Measurements from ENCODE around the gene NAV2.

The NAV2 gene

DNA sequence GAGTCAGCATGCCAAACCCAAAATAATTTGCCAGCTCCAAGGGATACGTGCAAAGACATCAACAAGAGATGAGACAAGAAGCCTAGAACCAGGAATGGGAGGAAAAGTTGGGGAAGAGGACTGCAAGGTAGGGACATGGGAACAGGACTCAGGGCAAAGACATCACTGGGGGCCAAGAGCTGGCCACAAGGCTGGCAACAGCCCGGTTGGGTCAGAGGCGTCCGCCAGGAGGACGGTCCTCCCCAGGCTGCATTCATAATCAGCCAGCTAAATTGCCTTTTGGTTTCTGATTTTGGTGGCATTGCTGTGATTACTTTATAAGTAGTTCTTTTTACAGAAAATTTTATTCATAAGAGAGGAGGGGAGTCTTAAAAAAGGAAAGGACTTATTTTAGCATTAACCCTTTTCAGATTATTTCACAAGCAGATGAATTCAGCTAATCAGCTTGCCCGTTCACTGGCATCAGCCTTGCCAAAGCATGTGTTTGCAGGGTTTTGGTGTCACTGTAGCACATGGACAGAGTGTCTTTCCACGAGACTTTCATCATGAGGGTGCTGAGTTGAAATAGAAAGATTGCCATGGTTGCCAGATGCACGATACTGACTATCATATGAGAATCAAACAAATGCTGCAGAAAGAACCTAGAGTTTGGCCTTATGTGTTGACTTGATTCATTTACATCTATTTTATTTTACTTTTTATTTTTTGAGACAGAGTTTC lies 23.2 kb upstream of the NAV2 start:
- Histone ChIP-seq H3K9ac (ENCODE audit: low read depth in 1 of 2, low read length in 2 of 2) (no peak overlapping the region), H3K4me3 (ENCODE audit: low read length in 2 of 2) (no peak overlapping the region), H3K36me3 (ENCODE audit: control insufficient read depth in 2 of 2, insufficient read depth in 2 of 2, low read length in 2 of 2) (no peaks in the 10 kb centered on the region), H3K9me3 (ENCODE audit: control insufficient read depth in 2 of 2, low read length in 2 of 2) (no peaks in the 10 kb centered on the region), H3K27ac (ENCODE audit: low read depth in 2 of 2, low read length in 2 of 2) (no peak overlapping the region), H3K27me3 (ENCODE audit: control insufficient read depth in 2 of 2, insufficient read depth in 2 of 2, low read length in 2 of 2) (no peaks in the 10 kb centered on the region), H3K4me1 (ENCODE audit: control insufficient read depth in 2 of 2, insufficient read depth in 2 of 2, low read length in 2 of 2) (no peaks in the 10 kb centered on the region)

DNA sequence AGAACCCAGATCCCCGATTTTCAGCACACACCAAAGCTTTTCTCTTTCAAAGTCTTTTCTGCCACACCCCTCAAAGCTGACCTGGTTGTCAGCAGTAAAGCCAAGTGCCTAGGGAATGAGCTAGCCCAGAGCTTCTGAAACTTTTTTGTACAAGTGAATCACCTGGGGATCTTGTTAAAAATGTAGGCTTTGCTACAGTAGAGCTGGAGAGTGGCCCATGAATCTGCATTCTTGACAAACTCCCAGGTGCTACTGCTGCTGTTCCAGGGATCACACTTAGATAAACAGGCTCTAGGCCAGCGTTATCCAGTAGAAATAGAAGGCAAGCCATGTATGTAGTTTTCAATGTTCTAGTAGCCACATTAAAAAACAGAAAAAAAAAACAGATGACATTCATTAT lies 21.8 kb upstream of the NAV2 start:
- no peak overlapping the region for H3K4me3 ChIP-seq (ENCODE audit: low read length in 2 of 2)
- no peak overlapping the region for H3K9ac ChIP-seq (ENCODE audit: low read depth in 1 of 2, low read length in 2 of 2)
- H3K27ac ChIP-seq (ENCODE audit: low read depth in 2 of 2, low read length in 2 of 2) = no peak overlapping the region
- H3K9me3 ChIP-seq (ENCODE audit: control insufficient read depth in 2 of 2, low read length in 2 of 2) = no peaks in the 10 kb centered on the region
- no peaks in the 10 kb centered on the region for H3K4me1 ChIP-seq (ENCODE audit: control insufficient read depth in 2 of 2, insufficient read depth in 2 of 2, low read length in 2 of 2)
- no peaks in the 10 kb centered on the region for H3K27me3 ChIP-seq (ENCODE audit: control insufficient read depth in 2 of 2, insufficient read depth in 2 of 2, low read length in 2 of 2)
- H3K36me3 ChIP-seq (ENCODE audit: control insufficient read depth in 2 of 2, insufficient read depth in 2 of 2, low read length in 2 of 2) = no peaks in the 10 kb centered on the region

DNA sequence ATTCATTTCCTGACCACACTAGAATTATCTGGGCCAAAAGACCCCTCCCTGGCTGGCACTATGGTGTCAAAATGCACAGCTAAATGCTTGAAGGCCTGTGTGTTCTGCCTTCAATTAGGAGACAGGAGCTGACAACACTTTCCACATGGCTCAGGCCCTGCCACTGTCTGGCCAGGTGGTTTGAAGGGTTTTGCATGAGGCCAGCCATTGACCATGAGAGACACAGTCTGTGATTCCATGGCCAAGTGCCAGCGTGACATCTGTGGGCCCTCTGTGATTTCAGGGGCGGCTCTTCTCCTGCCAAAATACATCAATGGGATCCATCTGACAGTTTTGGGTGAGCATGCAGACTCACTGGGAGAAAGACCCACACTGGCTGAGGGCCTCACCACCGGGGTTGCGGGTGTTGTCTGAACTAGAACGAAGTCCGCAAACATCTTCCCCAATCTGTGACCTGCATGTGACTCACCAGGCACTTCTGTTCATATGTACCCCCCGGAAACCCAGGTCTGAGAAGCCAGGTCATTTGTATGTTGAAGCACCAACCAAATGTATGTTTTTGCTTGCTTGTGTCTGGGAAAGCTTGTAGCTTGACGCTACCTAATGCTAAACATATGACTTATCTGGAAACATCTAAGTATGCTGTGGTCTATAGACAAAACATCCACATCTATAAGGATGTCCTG lies 20.7 kb upstream of the NAV2 start:
- no peaks in the 10 kb centered on the region for H3K9me3 ChIP-seq (ENCODE audit: control insufficient read depth in 2 of 2, low read length in 2 of 2)
- H3K4me3 ChIP-seq (ENCODE audit: low read length in 2 of 2) = no peak overlapping the region
- H3K27me3 ChIP-seq (ENCODE audit: control insufficient read depth in 2 of 2, insufficient read depth in 2 of 2, low read length in 2 of 2) = no peaks in the 10 kb centered on the region
- no peaks in the 10 kb centered on the region for H3K36me3 ChIP-seq (ENCODE audit: control insufficient read depth in 2 of 2, insufficient read depth in 2 of 2, low read length in 2 of 2)
- H3K4me1 ChIP-seq (ENCODE audit: control insufficient read depth in 2 of 2, insufficient read depth in 2 of 2, low read length in 2 of 2) = no peaks in the 10 kb centered on the region
- H3K27ac ChIP-seq (ENCODE audit: low read depth in 2 of 2, low read length in 2 of 2) = no peak overlapping the region
- no peak overlapping the region for H3K9ac ChIP-seq (ENCODE audit: low read depth in 1 of 2, low read length in 2 of 2)

DNA sequence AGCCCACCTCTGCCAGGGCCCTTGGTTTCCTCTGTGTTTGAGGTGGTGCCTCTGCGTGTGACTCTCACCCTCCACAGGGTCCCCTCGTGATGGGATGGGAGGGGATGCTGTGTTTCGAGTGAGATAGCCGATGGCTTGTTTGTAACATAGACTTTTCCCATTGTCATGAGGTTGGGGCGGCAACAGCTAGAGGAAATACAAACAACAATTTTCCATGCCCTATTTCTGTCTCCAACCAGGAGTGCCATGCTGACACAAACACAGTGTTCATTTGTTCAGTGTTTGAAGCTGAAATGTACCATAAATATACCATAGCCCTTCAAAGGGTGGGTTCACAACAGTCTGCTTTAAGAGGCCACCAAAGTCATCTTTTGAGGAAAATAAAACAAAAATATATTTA lies 19.5 kb upstream of the NAV2 start:
- no peaks in the 10 kb centered on the region for H3K4me1 ChIP-seq (ENCODE audit: control insufficient read depth in 2 of 2, insufficient read depth in 2 of 2, low read length in 2 of 2)
- no peaks in the 10 kb centered on the region for H3K27me3 ChIP-seq (ENCODE audit: control insufficient read depth in 2 of 2, insufficient read depth in 2 of 2, low read length in 2 of 2)
- no peak overlapping the region for H3K9ac ChIP-seq (ENCODE audit: low read depth in 1 of 2, low read length in 2 of 2)
- H3K27ac ChIP-seq (ENCODE audit: low read depth in 2 of 2, low read length in 2 of 2) = no peak overlapping the region
- no peaks in the 10 kb centered on the region for H3K9me3 ChIP-seq (ENCODE audit: control insufficient read depth in 2 of 2, low read length in 2 of 2)
- no peaks in the 10 kb centered on the region for H3K36me3 ChIP-seq (ENCODE audit: control insufficient read depth in 2 of 2, insufficient read depth in 2 of 2, low read length in 2 of 2)
- no peak overlapping the region for H3K4me3 ChIP-seq (ENCODE audit: low read length in 2 of 2)

DNA sequence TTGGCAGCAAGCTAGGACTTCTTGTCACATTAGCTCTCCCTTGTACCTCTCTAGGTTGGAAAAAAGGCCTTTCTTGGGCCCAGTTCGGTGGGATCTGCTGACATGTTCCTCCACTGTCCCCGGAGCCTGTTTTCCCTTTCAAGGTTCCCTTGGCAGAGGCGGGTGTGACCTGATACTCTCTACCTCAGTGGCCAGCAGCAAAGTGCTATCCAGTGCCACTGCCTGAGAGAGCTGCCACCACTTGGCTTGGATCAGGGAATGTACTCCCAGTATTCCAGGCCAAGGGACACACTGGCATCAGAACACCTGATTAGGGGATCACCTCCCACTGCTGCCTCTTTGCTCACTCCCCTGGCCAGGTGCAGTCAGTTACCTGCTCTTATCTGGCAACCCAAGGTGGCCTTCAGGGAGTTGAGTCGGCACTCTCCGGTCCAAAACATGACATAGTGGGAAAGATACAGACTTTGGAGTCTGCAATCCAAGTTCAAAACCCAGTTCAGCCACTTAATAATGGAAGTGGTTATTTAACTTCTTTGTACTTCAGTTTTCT lies 17.8 kb upstream of the NAV2 start:
- Histone ChIP-seq H3K4me1 (ENCODE audit: control insufficient read depth in 2 of 2, insufficient read depth in 2 of 2, low read length in 2 of 2) (no peaks in the 10 kb centered on the region), H3K27me3 (ENCODE audit: control insufficient read depth in 2 of 2, insufficient read depth in 2 of 2, low read length in 2 of 2) (no peaks in the 10 kb centered on the region), H3K9me3 (ENCODE audit: control insufficient read depth in 2 of 2, low read length in 2 of 2) (no peaks in the 10 kb centered on the region), H3K27ac (ENCODE audit: low read depth in 2 of 2, low read length in 2 of 2) (no peak overlapping the region), H3K36me3 (ENCODE audit: control insufficient read depth in 2 of 2, insufficient read depth in 2 of 2, low read length in 2 of 2) (no peaks in the 10 kb centered on the region), H3K9ac (ENCODE audit: low read depth in 1 of 2, low read length in 2 of 2) (no peak overlapping the region), H3K4me3 (ENCODE audit: low read length in 2 of 2) (no peak overlapping the region)

DNA sequence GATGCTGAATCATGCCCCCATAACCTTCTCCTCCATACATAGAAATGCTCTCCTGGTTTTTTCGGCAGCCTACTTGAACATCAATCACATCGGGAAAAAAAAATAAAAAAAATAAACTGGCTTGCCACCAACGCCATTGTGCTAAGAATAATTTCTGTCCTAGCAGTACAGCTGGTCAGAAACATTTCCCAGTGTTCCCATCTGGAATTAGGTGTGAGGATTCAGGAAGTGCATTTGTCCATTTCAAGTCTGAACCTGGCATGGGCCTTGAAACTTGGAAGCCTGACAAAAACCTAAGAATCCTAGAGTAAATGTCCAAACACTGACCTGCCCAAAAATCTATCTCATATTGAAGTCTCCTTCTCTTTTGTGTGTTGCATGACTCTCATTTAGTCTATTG lies 16.6 kb upstream of the NAV2 start:
- Histone ChIP-seq H3K27me3 (ENCODE audit: control insufficient read depth in 2 of 2, insufficient read depth in 2 of 2, low read length in 2 of 2) (no peaks in the 10 kb centered on the region), H3K27ac (ENCODE audit: low read depth in 2 of 2, low read length in 2 of 2) (no peak overlapping the region), H3K4me3 (ENCODE audit: low read length in 2 of 2) (no peak overlapping the region), H3K4me1 (ENCODE audit: control insufficient read depth in 2 of 2, insufficient read depth in 2 of 2, low read length in 2 of 2) (no peaks in the 10 kb centered on the region), H3K36me3 (ENCODE audit: control insufficient read depth in 2 of 2, insufficient read depth in 2 of 2, low read length in 2 of 2) (no peaks in the 10 kb centered on the region), H3K9me3 (ENCODE audit: control insufficient read depth in 2 of 2, low read length in 2 of 2) (no peaks in the 10 kb centered on the region), H3K9ac (ENCODE audit: low read depth in 1 of 2, low read length in 2 of 2) (no peak overlapping the region)

DNA sequence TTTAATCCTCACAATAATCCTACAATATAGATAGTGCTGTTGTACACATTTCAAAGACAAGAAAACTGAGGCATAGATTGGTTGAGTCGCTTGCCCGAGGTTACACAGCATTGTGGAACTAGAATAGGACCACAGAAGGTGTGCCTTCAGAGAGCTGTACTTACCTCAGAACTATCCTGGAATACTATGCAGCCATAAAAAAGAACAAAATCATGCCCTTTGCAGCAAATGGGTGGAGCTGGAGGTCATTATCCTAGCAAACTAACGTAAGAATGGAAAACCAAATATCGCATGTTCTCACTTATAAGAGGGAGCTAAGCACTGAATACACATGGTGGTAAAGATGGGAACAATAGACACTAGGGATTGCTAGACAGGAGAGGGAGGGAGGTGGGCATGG lies 15.7 kb upstream of the NAV2 start:
- no peaks in the 10 kb centered on the region for H3K4me1 ChIP-seq (ENCODE audit: control insufficient read depth in 2 of 2, insufficient read depth in 2 of 2, low read length in 2 of 2)
- no peak overlapping the region for H3K27ac ChIP-seq (ENCODE audit: low read depth in 2 of 2, low read length in 2 of 2)
- no peaks in the 10 kb centered on the region for H3K36me3 ChIP-seq (ENCODE audit: control insufficient read depth in 2 of 2, insufficient read depth in 2 of 2, low read length in 2 of 2)
- H3K9ac ChIP-seq (ENCODE audit: low read depth in 1 of 2, low read length in 2 of 2) = no peak overlapping the region
- H3K27me3 ChIP-seq (ENCODE audit: control insufficient read depth in 2 of 2, insufficient read depth in 2 of 2, low read length in 2 of 2) = no peaks in the 10 kb centered on the region
- H3K9me3 ChIP-seq (ENCODE audit: control insufficient read depth in 2 of 2, low read length in 2 of 2) = no peaks in the 10 kb centered on the region
- no peak overlapping the region for H3K4me3 ChIP-seq (ENCODE audit: low read length in 2 of 2)

DNA sequence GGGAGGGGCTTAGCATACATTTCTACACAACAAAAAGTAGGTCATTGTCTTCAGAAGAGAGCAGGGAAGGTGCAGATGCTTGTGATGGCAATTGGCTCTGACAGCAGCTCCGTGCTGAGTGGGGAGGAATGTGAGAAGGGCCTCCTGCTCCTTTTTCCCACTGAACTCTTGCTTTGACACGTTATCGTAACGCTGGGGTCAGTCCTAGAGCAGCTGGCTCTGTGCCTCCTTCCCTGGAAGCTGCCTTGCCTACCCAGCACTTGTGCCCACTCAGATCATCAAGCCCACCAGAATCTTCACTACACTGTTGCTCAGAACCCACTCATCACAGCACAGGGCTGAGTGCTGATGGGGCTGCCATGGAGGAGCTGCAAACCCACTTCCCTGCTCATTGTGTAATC lies 14.9 kb upstream of the NAV2 start:
- no peaks in the 10 kb centered on the region for H3K27me3 ChIP-seq (ENCODE audit: control insufficient read depth in 2 of 2, insufficient read depth in 2 of 2, low read length in 2 of 2)
- H3K36me3 ChIP-seq (ENCODE audit: control insufficient read depth in 2 of 2, insufficient read depth in 2 of 2, low read length in 2 of 2) = no peaks in the 10 kb centered on the region
- no peaks in the 10 kb centered on the region for H3K4me1 ChIP-seq (ENCODE audit: control insufficient read depth in 2 of 2, insufficient read depth in 2 of 2, low read length in 2 of 2)
- no peak overlapping the region for H3K27ac ChIP-seq (ENCODE audit: low read depth in 2 of 2, low read length in 2 of 2)
- H3K9me3 ChIP-seq (ENCODE audit: control insufficient read depth in 2 of 2, low read length in 2 of 2) = no peaks in the 10 kb centered on the region
- H3K9ac ChIP-seq (ENCODE audit: low read depth in 1 of 2, low read length in 2 of 2) = no peak overlapping the region
- H3K4me3 ChIP-seq (ENCODE audit: low read length in 2 of 2) = no peak overlapping the region

DNA sequence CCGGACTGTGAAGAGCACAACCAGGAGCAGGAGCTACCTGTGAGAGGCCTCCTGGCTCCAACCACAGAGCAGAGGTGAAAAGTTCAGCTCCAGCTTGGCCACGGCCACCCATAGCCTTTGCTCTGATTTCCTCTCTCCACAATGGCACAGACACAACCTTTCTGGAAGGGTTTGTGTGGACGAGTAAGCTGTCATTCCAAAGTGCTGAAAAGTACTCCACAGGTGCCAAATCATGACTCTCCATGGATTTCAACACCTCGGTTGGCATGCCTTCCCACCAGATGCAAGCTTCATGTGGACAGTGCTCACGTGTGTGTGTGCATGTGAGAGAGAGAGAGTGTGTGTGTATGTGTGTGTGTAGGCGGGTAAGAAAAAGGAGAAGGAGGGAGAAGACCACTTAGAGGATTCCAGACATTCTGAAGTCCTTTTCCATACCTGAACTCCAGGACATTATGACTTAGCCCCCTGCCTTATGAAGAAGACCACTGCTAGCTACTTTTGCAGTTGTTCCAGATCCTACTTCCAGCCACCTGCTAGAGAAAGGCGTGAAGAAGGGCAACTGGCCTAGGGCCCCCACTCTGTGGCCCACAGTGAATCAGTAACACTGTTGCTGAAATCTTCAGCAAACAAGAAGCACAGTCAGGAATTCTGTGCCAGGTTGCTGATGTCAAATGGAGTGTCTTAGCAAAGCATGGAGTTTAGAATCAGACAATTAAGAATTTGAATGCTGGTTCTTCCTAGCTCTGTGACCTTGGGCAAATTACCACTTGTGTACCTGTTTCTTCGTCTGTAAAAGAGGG lies 13.9 kb upstream of the NAV2 start:
- H3K36me3 ChIP-seq (ENCODE audit: control insufficient read depth in 2 of 2, insufficient read depth in 2 of 2, low read length in 2 of 2) = no peaks in the 10 kb centered on the region
- H3K9ac ChIP-seq (ENCODE audit: low read depth in 1 of 2, low read length in 2 of 2) = no peak overlapping the region
- H3K9me3 ChIP-seq (ENCODE audit: control insufficient read depth in 2 of 2, low read length in 2 of 2) = no peaks in the 10 kb centered on the region
- no peaks in the 10 kb centered on the region for H3K27me3 ChIP-seq (ENCODE audit: control insufficient read depth in 2 of 2, insufficient read depth in 2 of 2, low read length in 2 of 2)
- H3K27ac ChIP-seq (ENCODE audit: low read depth in 2 of 2, low read length in 2 of 2) = no peak overlapping the region
- H3K4me1 ChIP-seq (ENCODE audit: control insufficient read depth in 2 of 2, insufficient read depth in 2 of 2, low read length in 2 of 2) = no peaks in the 10 kb centered on the region
- H3K4me3 ChIP-seq (ENCODE audit: low read length in 2 of 2) = no peak overlapping the region

DNA sequence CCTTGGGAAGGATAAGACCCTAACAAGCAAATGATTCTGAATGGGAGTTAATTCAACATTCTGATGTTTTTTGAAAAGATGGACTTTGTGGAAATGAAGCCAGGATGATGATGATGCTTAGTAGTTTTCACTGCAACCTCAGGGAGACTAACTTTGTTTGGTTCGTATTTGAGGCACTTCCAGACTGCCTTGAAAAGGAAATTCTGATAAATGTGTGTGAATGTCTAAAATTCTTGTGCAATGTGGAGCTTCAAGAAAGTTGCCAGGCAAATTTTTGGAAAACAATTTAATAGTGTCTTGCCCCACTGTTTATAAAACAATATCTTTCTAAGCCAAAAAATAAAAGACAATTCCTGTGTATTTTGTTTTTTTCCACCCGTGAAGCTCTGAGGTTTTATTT lies 11.2 kb upstream of the NAV2 start:
- no peaks in the 10 kb centered on the region for H3K4me1 ChIP-seq (ENCODE audit: control insufficient read depth in 2 of 2, insufficient read depth in 2 of 2, low read length in 2 of 2)
- no peaks in the 10 kb centered on the region for H3K9me3 ChIP-seq (ENCODE audit: control insufficient read depth in 2 of 2, low read length in 2 of 2)
- H3K27ac ChIP-seq (ENCODE audit: low read depth in 2 of 2, low read length in 2 of 2) = no peak overlapping the region
- H3K27me3 ChIP-seq (ENCODE audit: control insufficient read depth in 2 of 2, insufficient read depth in 2 of 2, low read length in 2 of 2) = no peaks in the 10 kb centered on the region
- no peaks in the 10 kb centered on the region for H3K36me3 ChIP-seq (ENCODE audit: control insufficient read depth in 2 of 2, insufficient read depth in 2 of 2, low read length in 2 of 2)
- no peak overlapping the region for H3K4me3 ChIP-seq (ENCODE audit: low read length in 2 of 2)
- H3K9ac ChIP-seq (ENCODE audit: low read depth in 1 of 2, low read length in 2 of 2) = no peak overlapping the region

Measured in mucosa of rectum (tissue), 2 donors.